Testis (tissue), 5 donors: Measurements from ENCODE around the gene RAD21L1. TPM values are rescaled to one million over a fixed set of nuclear protein-coding genes. Genes with fewer than 3 reads are reported as not detected.

Experiments used
- DNase-seq: peaks from one replicate; pipeline ENCODE4 v3.0.0-alpha.2; 2019
- H3K27ac ChIP-seq, 2 donors: fragments of 200-600 bp; sonication (generic); one replicate each; pipeline ENCODE4 v1.5.1; 2019
- H3K27me3 ChIP-seq: fragments of 200-600 bp; sonication (generic); one replicate; pipeline ENCODE4 v1.5.1; 2019
- H3K36me3 ChIP-seq: fragments of 200-600 bp; sonication (generic); one replicate; pipeline ENCODE4 v1.5.1; 2017; ENCODE audit warnings: low read depth; ENCODE audit errors: missing control alignments
- H3K4me1 ChIP-seq: fragments of 200-600 bp; sonication (generic); one replicate; pipeline ENCODE4 v1.5.1; 2019
- H3K4me3 ChIP-seq, 2 donors: fragments of 200-600 bp; sonication (generic); one replicate each; pipeline ENCODE4 v1.5.1; 2017 to 2019
- H3K9me3 ChIP-seq: fragments of 200-600 bp; sonication (generic); one replicate; pipeline ENCODE4 v1.5.1; 2017
- POLR2A ChIP-seq: fragments of 450-650 bp; IDR thresholded peaks from one replicate; pipeline ENCODE4 v1.6.1; 2017; ENCODE audit warnings: antibody characterized with exemption, mild to moderate bottlenecking, moderate library complexity
- WGBS, 2 donors: methylation state at CpG; one replicate each; pipeline ENCODE4 v1.1.5; 2018; 5-methylcytosine and 5-hydroxymethylcytosine counted together
- intact Hi-C: fragments of 100-400 bp; cut with DNase I; formaldehyde crosslinking; loops from one replicate; pipeline ENCODE4 v1.15.1; 2023; ENCODE audit warnings: low total_unique reads
- long read RNA-seq, 2 donors: transcript quantifications; one replicate each; lab custom pipeline, GENCODE V29; 2026
- polyA plus RNA-seq: library from polyadenylated mRNA; stranded (reverse); fragments of 350-450 nt; fragmentation: Illumina TruSeq; extraction: RNeasy Lipid Tissue Mini Kit (QIAGEN cat#74804); gene quantifications from one replicate; pipeline ENCODE4 v1.2.3, GENCODE V29; 2014; ENCODE audit warnings: low read depth, low replicate concordance; ENCODE audit not compliant: insufficient read depth
- total RNA-seq, 2 donors: library from RNA; depleted of rRNA; stranded (reverse); fragments of >200 nt; gene quantifications; one replicate each; pipeline ENCODE4 v1.2.3, GENCODE V29; 2016
- TF ChIP-seq, protein P1 (sequence below), 3 experiments: fragments of 450-650 bp in 2 of 3; fragments of 200-600 bp in 1 of 3; sonication (generic) in 1 of 3; IDR thresholded peaks; one replicate each; pipeline ENCODE4 v1.5.1; 2016 to 2019; ENCODE audit warnings: antibody characterized with exemption in 3 of 3, mild to moderate bottlenecking in 2 of 3, moderate library complexity in 1 of 3

The RAD21L1 gene
- total RNA-seq (10 to 100 TPM in 1 of 2 donors, 1 to 10 TPM in 1; 7.5 to 13.7 TPM), polyA plus RNA-seq (12.1 TPM)
- long read RNA-seq, donor 1 = 0 reads
- long read RNA-seq, donor 2 = 0 reads

GRCh38 chr20:1225783-1226654 is at the start of gene RAD21L1:
Gene RAD21L1 (plus strand): TSS chr20:1226044. CDS start chr20:1228454, 2,410 bp downstream.
- intact Hi-C loops = no loop called here
- peak; percentile 76 for DNase-seq
- no peak for TF ChIP-seq POLR2A
- TF ChIP-seq, protein P1, sequence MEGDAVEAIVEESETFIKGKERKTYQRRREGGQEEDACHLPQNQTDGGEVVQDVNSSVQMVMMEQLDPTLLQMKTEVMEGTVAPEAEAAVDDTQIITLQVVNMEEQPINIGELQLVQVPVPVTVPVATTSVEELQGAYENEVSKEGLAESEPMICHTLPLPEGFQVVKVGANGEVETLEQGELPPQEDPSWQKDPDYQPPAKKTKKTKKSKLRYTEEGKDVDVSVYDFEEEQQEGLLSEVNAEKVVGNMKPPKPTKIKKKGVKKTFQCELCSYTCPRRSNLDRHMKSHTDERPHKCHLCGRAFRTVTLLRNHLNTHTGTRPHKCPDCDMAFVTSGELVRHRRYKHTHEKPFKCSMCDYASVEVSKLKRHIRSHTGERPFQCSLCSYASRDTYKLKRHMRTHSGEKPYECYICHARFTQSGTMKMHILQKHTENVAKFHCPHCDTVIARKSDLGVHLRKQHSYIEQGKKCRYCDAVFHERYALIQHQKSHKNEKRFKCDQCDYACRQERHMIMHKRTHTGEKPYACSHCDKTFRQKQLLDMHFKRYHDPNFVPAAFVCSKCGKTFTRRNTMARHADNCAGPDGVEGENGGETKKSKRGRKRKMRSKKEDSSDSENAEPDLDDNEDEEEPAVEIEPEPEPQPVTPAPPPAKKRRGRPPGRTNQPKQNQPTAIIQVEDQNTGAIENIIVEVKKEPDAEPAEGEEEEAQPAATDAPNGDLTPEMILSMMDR (IDR thresholded peaks at IDR 0.05) = no peak
- whole genome bisulfite sequencing, 2 donors = 1 to 2% methylated on average over 28 to 37 of the region's 88 CpGs
- H3K36me3 ChIP-seq = no peaks in the 10 kb centered on the region
- H3K9me3 ChIP-seq = no peaks in the 10 kb centered on the region
- H3K4me3 ChIP-seq = peak within 1 kb of the TSS; percentile 54 to 67
- H3K4me1 ChIP-seq = peaks cover 6% of the 10 kb centered on the region
- no peak within 1 kb of the TSS for H3K27ac ChIP-seq
- no peaks in the 10 kb centered on the region for H3K27me3 ChIP-seq

DNA sequence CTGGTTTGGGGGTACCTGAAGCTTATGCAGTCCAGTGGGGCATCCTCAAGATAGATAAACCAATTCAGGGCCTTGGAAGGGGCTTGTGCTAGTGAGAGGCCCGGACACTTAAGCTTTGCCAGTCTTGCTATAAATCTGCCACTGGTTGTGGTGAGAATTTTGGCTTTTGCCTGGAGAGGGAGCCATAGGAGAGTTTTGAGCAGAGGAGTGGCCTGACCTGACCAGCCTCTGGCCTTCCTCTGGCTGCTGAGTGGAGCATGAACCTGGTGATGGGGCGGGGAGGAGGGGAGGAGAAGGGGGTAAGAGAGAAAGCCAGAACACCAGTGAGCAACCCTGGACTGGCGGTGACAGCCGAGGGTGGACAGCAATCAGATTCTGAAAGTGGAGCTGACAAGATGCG is 48.2 kb upstream of the RAD21L1 start:
- Histone ChIP-seq H3K9me3 (no peaks in the 10 kb centered on the region), H3K36me3 (no peaks in the 10 kb centered on the region), H3K4me3 (no peak overlapping the region), H3K27me3 (no peaks in the 10 kb centered on the region), H3K27ac (no peak overlapping the region), H3K4me1 (no peaks in the 10 kb centered on the region)
- DNase-seq = no peak
- intact Hi-C loops = no loop called here
- TF ChIP-seq POLR2A = no peak
- TF ChIP-seq, protein P1 (IDR thresholded peaks at IDR 0.05) = no peak
- 88% methylated on average over 5 of the region's 5 CpGs for WGBS, 2 donors

- no peaks in the 10 kb centered on the region for H3K27me3 ChIP-seq
- no peak for DNase-seq
- WGBS, 2 donors = 81 to 87% methylated on average over 3 of the region's 3 CpGs
- no peaks in the 10 kb centered on the region for H3K4me1 ChIP-seq
- intact Hi-C loops = no loop called here
- no peaks in the 10 kb centered on the region for H3K36me3 ChIP-seq
- no peaks in the 10 kb centered on the region for H3K9me3 ChIP-seq
- H3K4me3 ChIP-seq = no peak overlapping the region
- TF ChIP-seq POLR2A = no peak
- TF ChIP-seq, protein P1 (IDR thresholded peaks at IDR 0.05) = no peak
- no peak overlapping the region for H3K27ac ChIP-seq
Observed at GRCh38 chr20:1178103-1178502, 47.7 kb upstream of the RAD21L1 start.

DNA sequence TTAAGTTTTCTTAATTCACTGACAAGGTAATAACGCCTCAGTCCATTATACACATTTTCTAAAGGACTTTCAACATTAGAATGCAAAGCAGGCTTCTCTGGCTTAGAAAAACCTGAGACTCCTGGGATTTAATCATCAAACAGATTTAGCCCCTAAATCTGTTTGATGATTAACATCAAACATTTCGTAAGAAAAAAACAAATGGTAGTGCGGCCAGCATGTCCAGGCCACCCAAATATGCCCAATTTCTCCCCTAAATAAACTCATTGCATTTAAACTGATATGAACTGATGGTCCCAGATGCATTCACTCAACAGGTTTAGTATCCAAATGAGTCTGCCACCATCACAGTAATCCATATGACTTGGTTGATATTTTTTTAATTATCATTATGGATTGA is 47.2 kb upstream of the RAD21L1 start:
- Histone ChIP-seq H3K4me1 (no peaks in the 10 kb centered on the region), H3K27me3 (no peaks in the 10 kb centered on the region), H3K36me3 (no peaks in the 10 kb centered on the region), H3K9me3 (no peaks in the 10 kb centered on the region), H3K27ac (no peak overlapping the region), H3K4me3 (no peak overlapping the region)
- intact Hi-C loops = no loop called here
- no peak for DNase-seq
- TF ChIP-seq POLR2A = no peak
- TF ChIP-seq, protein P1 (IDR thresholded peaks at IDR 0.05) = no peak
- 94 to 95% methylated on average over 3 of the region's 3 CpGs for WGBS, 2 donors
